Activated CD8-positive, alpha-beta T cell treated with anti-CD3 and anti-CD28 coated beads for 36 hours (primary cell): ENCODE results near the gene TMEM178B. TPM values are rescaled to one million over a fixed set of nuclear protein-coding genes. Genes with fewer than 3 reads are reported as not detected.

Experiments used
- ATAC-seq: fragments of 200-7000 bp; cut with Tn5 transposase; one replicate; pipeline ENCODE4 v1.10.0; 2021; ENCODE audit warnings: mild to moderate bottlenecking, moderate library complexity
- CTCF ChIA-PET: fragments of 350-600 bp; sonication (Branson Sonifier 250); formaldehyde crosslinking; loops from one replicate; lab custom pipeline; 2021; ENCODE audit warnings: antibody characterized with exemption; lab: Charles Lee
- POLR2A ChIA-PET: fragments of 350-600 bp; sonication (Branson Sonifier 250); formaldehyde crosslinking; loops from one replicate; lab custom pipeline; 2021; ENCODE audit warnings: antibody characterized with exemption; lab: Charles Lee
- DNase-seq: peaks from one replicate; pipeline ENCODE4 v3.0.0-alpha.2; 2020
- H3K27ac Mint-ChIP-seq: one replicate; pipeline ENCODE4 v1.8.0; 2021; ENCODE audit warnings: mild to moderate bottlenecking, mixed read lengths
- H3K27me3 Mint-ChIP-seq: one replicate; pipeline ENCODE4 v1.8.0; 2021; ENCODE audit warnings: mixed read lengths
- H3K36me3 Mint-ChIP-seq: one replicate; pipeline ENCODE4 v1.8.0; 2021; ENCODE audit warnings: low read depth, mixed read lengths
- H3K4me1 Mint-ChIP-seq: one replicate; pipeline ENCODE4 v1.8.0; 2021; ENCODE audit warnings: low read depth, mixed read lengths
- H3K4me3 Mint-ChIP-seq: one replicate; pipeline ENCODE4 v1.8.0; 2021; ENCODE audit warnings: mild to moderate bottlenecking, moderate library complexity, mixed read lengths
- H3K9me3 Mint-ChIP-seq: one replicate; pipeline ENCODE4 v1.8.0; 2021; ENCODE audit warnings: mixed read lengths
- CTCF ChIP-seq: fragments of 200-600 bp; IDR thresholded peaks from one replicate; pipeline ENCODE4 v1.8.0; 2022; ENCODE audit warnings: antibody characterized with exemption, mild to moderate bottlenecking
- intact Hi-C: fragments of 100-400 bp; cut with micrococcal nuclease; formaldehyde crosslinking; loops from one replicate; pipeline ENCODE4 v1.10.0; 2022
- total RNA-seq, 2 experiments: library from RNA; stranded (reverse); gene quantifications; one replicate each; pipeline ENCODE4 v1.2.3, GENCODE V29; 2021

The TMEM178B gene
- total RNA-seq, 2 experiments from 2014 or later = 0.34 to 1.1 TPM

- no peak overlapping the region for H3K4me3 Mint-ChIP-seq
- no peaks in the 10 kb centered on the region for H3K4me1 Mint-ChIP-seq
- no peak for TF ChIP-seq CTCF
- POLR2A ChIA-PET = no interaction called here
- intact Hi-C loops = no loop called here
- no peak for DNase-seq
- CTCF ChIA-PET = no interaction called here
- H3K27ac Mint-ChIP-seq = no peak overlapping the region
- no peaks in the 10 kb centered on the region for H3K9me3 Mint-ChIP-seq
- ATAC-seq = no peak
- no peaks in the 10 kb centered on the region for H3K36me3 Mint-ChIP-seq
- H3K27me3 Mint-ChIP-seq = peaks cover 19% of the 10 kb centered on the region
These were observed 158.6 kb downstream of the TMEM178B start for GRCh38 chr7:141232286-141233051.

- H3K9me3 Mint-ChIP-seq = no peaks in the 10 kb centered on the region
- CTCF ChIA-PET = no interaction called here
- DNase-seq (no peak), ATAC-seq (no peak)
- peaks cover 19% of the 10 kb centered on the region for H3K27me3 Mint-ChIP-seq
- no peak for TF ChIP-seq CTCF
- intact Hi-C loops = no loop called here
- no peaks in the 10 kb centered on the region for H3K4me1 Mint-ChIP-seq
- no peak overlapping the region for H3K27ac Mint-ChIP-seq
- H3K4me3 Mint-ChIP-seq = no peak overlapping the region
- no peaks in the 10 kb centered on the region for H3K36me3 Mint-ChIP-seq
- POLR2A ChIA-PET = no interaction called here
These were observed 160.7 kb downstream of the TMEM178B start for GRCh38 chr7:141234335-141235105.

GRCh38 chr7:141235656-141236055 lies 161.8 kb downstream of the TMEM178B start:
- Mint-ChIP-seq H3K4me3 (no peak overlapping the region), H3K36me3 (no peaks in the 10 kb centered on the region), H3K27ac (no peak overlapping the region), H3K4me1 (no peaks in the 10 kb centered on the region), H3K27me3 (peaks cover 19% of the 10 kb centered on the region), H3K9me3 (no peaks in the 10 kb centered on the region)
- CTCF ChIA-PET = no interaction called here
- DNase-seq = no peak
- ATAC-seq = no peak
- intact Hi-C loops = no loop called here
- TF ChIP-seq CTCF = no peak
- POLR2A ChIA-PET = no interaction called here

- no peak for TF ChIP-seq CTCF
These were observed 164.9 kb downstream of the TMEM178B start for GRCh38 chr7:141238596-141239243.

More at GRCh38 chr7:141238596-141239243, 164.9 kb downstream of the TMEM178B start:
- no peaks in the 10 kb centered on the region for H3K36me3 Mint-ChIP-seq
- no peak overlapping the region for H3K4me3 Mint-ChIP-seq
- no peaks in the 10 kb centered on the region for H3K9me3 Mint-ChIP-seq
- ATAC-seq (no peak), DNase-seq (no peak)
- no peak overlapping the region for H3K27ac Mint-ChIP-seq
- peaks cover 5% of the 10 kb centered on the region for H3K27me3 Mint-ChIP-seq
- POLR2A ChIA-PET = interaction anchor here (0.6 kb wide), 1 partner anchor 640 kb away, joined by 3 read pairs; no protein-coding TSS in a partner anchor
- CTCF ChIA-PET = no interaction called here
- H3K4me1 Mint-ChIP-seq = no peaks in the 10 kb centered on the region
- intact Hi-C loops = no loop called here
